ENCODE results near the gene C3orf20. TPM values are rescaled to one million over a fixed set of nuclear protein-coding genes. Genes with fewer than 3 reads are reported as not detected.

C3orf20 gene
- total RNA-seq, 1 donor from 2014 or later = not detected

DNA sequence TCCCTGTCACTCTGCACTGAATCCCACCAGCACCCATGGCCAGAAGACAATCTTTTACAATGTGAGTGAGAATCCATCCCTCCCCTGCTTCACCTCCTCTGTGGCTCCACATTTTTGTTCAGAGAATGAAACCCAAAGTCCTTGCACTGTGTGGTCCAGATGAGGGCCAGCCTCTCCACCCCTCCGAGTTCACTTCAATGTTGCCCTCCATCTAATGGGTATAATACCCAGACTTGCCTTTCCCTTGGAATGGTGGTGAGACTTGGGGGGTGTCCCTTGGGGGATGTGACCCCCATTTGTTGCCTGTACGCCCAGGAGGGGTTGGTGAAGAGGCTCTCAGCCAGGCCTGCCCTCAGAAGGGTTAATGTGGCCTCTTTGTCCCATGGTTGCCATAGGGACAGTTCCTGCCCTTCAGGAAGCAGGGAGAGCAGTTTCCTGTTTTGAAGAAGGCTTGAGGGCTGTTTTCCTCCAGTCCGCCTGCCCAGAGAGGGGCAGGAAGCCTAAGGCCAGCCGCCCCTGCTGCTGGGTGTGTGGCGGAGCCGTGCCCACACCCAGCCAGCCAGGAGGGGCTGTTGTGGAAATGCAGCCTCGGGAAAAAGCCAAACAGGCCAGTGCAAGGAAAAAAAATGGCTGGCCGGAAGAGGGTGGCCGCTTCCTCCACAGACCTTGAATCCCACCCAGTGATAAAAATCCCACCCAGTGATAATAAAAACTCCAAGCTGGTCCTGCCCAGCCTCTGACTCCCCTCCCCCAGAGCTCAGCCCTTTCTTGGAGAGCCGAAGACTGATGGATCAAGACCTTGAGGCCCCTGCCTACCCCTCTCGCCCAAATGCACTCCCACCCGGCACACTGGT, 129.3 kb downstream of the C3orf20 start:
- Mint-ChIP-seq H3K36me3 (ENCODE audit: low read depth) (no peaks in the 10 kb centered on the region), H3K4me1 (ENCODE audit: low read depth) (no peaks in the 10 kb centered on the region), H3K27ac (ENCODE audit: unreplicated experiment) (no peak overlapping the region), H3K27me3 (ENCODE audit: low read depth) (peaks cover 62% of the 10 kb centered on the region), H3K9me3 (ENCODE audit: low read depth) (peaks cover 2% of the 10 kb centered on the region), H3K4me3 (ENCODE audit: unreplicated experiment) (no peak overlapping the region)
- no peak for TF ChIP-seq CTCF (IDR thresholded peaks at IDR 0.05)
- peak; percentile 24 for DNase-seq (ENCODE audit: low spot score)

DNA sequence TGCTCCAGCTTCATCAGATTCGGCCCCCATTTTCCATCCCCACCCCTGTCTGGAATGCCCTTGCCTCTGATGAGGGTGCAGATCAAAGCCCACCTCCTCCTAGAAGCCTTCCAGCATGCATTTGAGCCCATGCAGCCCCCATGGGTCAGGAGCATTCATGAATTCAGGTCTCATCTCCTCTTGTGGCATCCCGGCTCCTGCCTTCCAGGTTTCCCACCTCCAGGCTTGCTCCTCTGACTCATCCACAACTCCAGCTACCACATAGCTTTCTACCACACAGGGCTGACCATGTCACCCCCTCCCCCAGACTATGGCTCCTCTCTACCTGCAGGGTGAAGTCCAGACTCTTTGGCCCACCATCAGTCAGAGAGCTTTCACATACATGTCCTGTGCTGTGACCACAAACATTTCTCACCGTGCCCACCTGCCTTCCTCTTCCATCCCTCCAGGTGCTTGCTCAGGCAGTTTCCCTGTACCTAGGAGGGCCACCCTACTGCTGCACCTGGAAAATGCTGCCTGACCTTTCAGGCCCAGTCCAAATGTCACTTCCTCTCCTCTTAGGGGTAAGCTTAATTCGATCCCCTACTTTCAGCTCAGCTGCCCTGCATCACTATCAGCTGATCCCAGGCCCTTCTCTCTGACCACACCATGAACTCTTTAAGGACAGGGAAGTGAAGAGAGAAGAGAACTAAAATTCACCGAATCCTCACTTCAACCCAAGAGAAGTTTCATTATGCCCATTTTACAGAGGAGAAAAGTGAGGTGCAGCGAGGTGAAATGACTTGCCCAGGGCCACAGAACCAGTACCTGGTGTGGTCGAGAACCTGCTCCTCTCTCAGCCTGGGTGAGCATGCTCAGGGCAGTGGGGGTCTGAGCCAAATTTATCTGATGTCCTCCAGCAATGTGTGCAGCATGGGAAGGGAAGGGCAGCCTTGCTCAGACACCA, 130.2 kb downstream of the C3orf20 start:
- no peak for TF ChIP-seq CTCF (IDR thresholded peaks at IDR 0.05)
- Mint-ChIP-seq H3K4me3 (ENCODE audit: unreplicated experiment) (no peak overlapping the region), H3K27me3 (ENCODE audit: low read depth) (peaks cover 64% of the 10 kb centered on the region), H3K4me1 (ENCODE audit: low read depth) (no peaks in the 10 kb centered on the region), H3K36me3 (ENCODE audit: low read depth) (no peaks in the 10 kb centered on the region), H3K9me3 (ENCODE audit: low read depth) (no peaks in the 10 kb centered on the region), H3K27ac (ENCODE audit: unreplicated experiment) (no peak overlapping the region)
- peak; percentile 44 for DNase-seq (ENCODE audit: low spot score)

DNA sequence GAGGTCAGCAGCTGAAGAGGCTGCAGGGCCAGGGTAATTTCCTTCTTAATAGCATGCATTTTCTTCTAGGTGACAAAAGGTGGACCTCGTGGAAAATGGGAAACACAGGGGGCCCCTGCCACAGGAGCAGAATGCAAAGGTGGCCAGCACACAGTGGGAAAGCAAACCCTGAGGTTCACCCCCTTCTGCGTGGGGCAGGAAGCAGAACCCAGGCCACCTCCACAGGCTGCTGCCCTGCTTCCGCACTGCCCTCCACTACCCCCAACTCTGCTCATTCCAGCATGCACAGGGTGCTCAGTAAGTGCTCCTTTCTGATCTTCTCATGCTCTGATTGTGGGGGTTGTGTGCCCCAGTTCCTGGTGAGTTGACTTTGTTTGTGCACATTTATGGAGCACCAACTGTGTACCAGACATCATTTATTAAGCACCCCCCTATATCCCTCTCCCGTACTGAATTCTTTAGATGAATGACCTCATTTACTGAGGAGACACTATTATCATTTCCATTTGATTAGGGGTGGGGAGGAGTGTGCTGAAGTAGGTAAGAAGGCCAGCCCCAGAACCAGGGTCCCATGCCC, 131.1 kb downstream of the C3orf20 start:
- H3K4me3 Mint-ChIP-seq (ENCODE audit: unreplicated experiment) = no peak overlapping the region
- H3K4me1 Mint-ChIP-seq (ENCODE audit: low read depth) = peaks cover 1% of the 10 kb centered on the region
- peak; percentile 30 for DNase-seq (ENCODE audit: low spot score)
- no peak for TF ChIP-seq CTCF (IDR thresholded peaks at IDR 0.05)
- H3K9me3 Mint-ChIP-seq (ENCODE audit: low read depth) = no peaks in the 10 kb centered on the region
- peaks cover 67% of the 10 kb centered on the region for H3K27me3 Mint-ChIP-seq (ENCODE audit: low read depth)
- H3K36me3 Mint-ChIP-seq (ENCODE audit: low read depth) = no peaks in the 10 kb centered on the region
- H3K27ac Mint-ChIP-seq (ENCODE audit: unreplicated experiment) = no peak overlapping the region

DNA sequence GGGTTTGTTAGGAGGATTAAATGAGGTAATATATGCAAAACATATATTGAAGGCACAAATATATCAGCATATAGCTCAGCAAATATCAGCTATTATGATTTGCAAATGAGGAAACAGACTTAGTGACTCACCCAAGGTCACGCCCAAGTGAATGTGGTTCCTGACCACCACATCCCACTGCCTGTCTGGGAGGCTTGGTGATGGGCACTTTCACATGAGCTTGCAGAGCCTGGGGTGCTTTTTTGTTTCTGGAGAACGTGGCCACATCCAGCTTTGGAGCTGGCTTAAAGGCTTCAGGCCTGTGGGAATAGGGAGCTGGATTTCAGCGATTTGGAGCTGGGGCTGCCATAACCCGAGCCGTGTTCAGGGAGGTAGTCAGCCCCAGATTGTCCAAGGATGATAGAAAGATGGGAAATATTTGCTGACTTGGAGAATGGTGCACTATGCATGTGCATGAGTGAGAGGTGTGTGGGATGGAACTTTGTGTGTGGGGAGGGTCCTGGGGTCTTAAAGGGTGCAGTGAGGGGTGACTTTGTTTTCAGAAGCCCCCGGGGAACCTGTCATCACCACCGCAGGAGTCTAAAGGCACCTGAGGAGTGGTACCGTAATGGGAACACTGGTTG, 131.8 kb downstream of the C3orf20 start:
- DNase-seq (ENCODE audit: low spot score) = no peak
- Mint-ChIP-seq H3K27ac (ENCODE audit: unreplicated experiment) (no peak overlapping the region), H3K4me1 (ENCODE audit: low read depth) (peaks cover 5% of the 10 kb centered on the region)

More for the DNA sequence above, 131.8 kb downstream of the C3orf20 start:
- Mint-ChIP-seq H3K4me3 (ENCODE audit: unreplicated experiment) (no peak overlapping the region), H3K36me3 (ENCODE audit: low read depth) (no peaks in the 10 kb centered on the region), H3K27me3 (ENCODE audit: low read depth) (peaks cover 72% of the 10 kb centered on the region), H3K9me3 (ENCODE audit: low read depth) (no peaks in the 10 kb centered on the region)
- no peak for TF ChIP-seq CTCF (IDR thresholded peaks at IDR 0.05)

All from chondrocyte (in vitro differentiated cells).